C4-2B (cell line): ENCODE measurements around the gene PTDSS2.

ENCODE experiments used
- H3K27ac ChIP-seq: fragments of 450-650 bp; 2 replicates; pipeline ENCODE4 v1.5.1; 2017
- CTCF ChIP-seq: fragments of 450-650 bp; conservative IDR thresholded peaks from 2 replicates; pipeline ENCODE4 v1.5.1; 2017; ENCODE audit warnings: mild to moderate bottlenecking
- ZFX ChIP-seq: fragments of 450-650 bp; IDR thresholded peaks from 2 replicates; pipeline ENCODE4 v1.6.1; 2017

Gene PTDSS2

GRCh38 chr11:496834-497564 is 46.9 kb downstream of the PTDSS2 start:
- TF ChIP-seq ZFX (no peak), CTCF (no peak)
- no peak overlapping the region for H3K27ac ChIP-seq

GRCh38 chr11:497565-498296 is 47.7 kb downstream of the PTDSS2 start:
- TF ChIP-seq CTCF (no peak), ZFX (no peak)

GRCh38 chr11:498297-499181 is 48.5 kb downstream of the PTDSS2 start:
- TF ChIP-seq CTCF (no peak), ZFX (no peak)
- no peak overlapping the region for H3K27ac ChIP-seq

More at GRCh38 chr11:497565-498296, 47.7 kb downstream of the PTDSS2 start:
- H3K27ac ChIP-seq = no peak overlapping the region

- TF ChIP-seq ZFX = no peak
- no peak for TF ChIP-seq CTCF
- no peak overlapping the region for H3K27ac ChIP-seq
Observed at GRCh38 chr11:499201-500076, 49.4 kb downstream of the PTDSS2 start.

- H3K27ac ChIP-seq = no peak overlapping the region
- TF ChIP-seq CTCF (no peak), ZFX (no peak)
Observed at GRCh38 chr11:501001-501682, 51.1 kb downstream of the PTDSS2 start.

GRCh38 chr11:501683-502287 is 51.7 kb downstream of the PTDSS2 start:
- TF ChIP-seq ZFX (no peak), CTCF (no peak)
- H3K27ac ChIP-seq = no peak overlapping the region
